AG20443 (cell line): Measurements from ENCODE around the gene CLPSL1.
A peak's percentile ranks its signal among the peaks of the same experiment; 100 is the strongest.

Experiments used
- DNase-seq: peaks from one replicate; pipeline ENCODE4 v3.0.0; 2012; ENCODE audit warnings: low spot score, mixed read lengths

Gene CLPSL1

GRCh38 chr6:35797837-35798526 is 17.2 kb downstream of the CLPSL1 start:
- no peak for DNase-seq

GRCh38 chr6:35798706-35799105 is 17.9 kb downstream of the CLPSL1 start:
- DNase-seq = no peak

GRCh38 chr6:35801148-35801547 is 20.3 kb downstream of the CLPSL1 start:
- no peak for DNase-seq

- peak; percentile 89 for DNase-seq
These were observed 24.3 kb downstream of the CLPSL1 start, which contains the start of gene LHFPL5 for GRCh38 chr6:35804996-35805736. TSS of gene LHFPL5 (plus strand) at chr6:35805352. CDS start at chr6:35805671, 319 bp downstream.

- DNase-seq = no peak
These were observed 27.9 kb downstream of the CLPSL1 start for GRCh38 chr6:35808688-35809087.

- no peak for DNase-seq
These were observed 29.0 kb downstream of the CLPSL1 start for GRCh38 chr6:35809809-35810208.

- DNase-seq = no peak
These were observed 30.3 kb downstream of the CLPSL1 start for GRCh38 chr6:35810971-35811698.

GRCh38 chr6:35811699-35811995 is 30.8 kb downstream of the CLPSL1 start:
- no peak for DNase-seq

GRCh38 chr6:35817515-35817914 is 36.7 kb downstream of the CLPSL1 start:
- no peak for DNase-seq

- DNase-seq = no peak
These were observed 42.8 kb downstream of the CLPSL1 start for GRCh38 chr6:35823601-35824000.

- DNase-seq = no peak
These were observed 43.9 kb downstream of the CLPSL1 start for GRCh38 chr6:35824552-35825192.

- DNase-seq = no peak
These were observed 48.5 kb downstream of the CLPSL1 start for GRCh38 chr6:35829306-35829705.

GRCh38 chr6:35831257-35832007 is 50.6 kb downstream of the CLPSL1 start:
- no peak for DNase-seq

GRCh38 chr6:35833536-35833935 is 52.7 kb downstream of the CLPSL1 start:
- no peak for DNase-seq
